ENCODE data around the gene CHD6.

The CHD6 gene

GRCh38 chr20:41355598-41356203, 262.5 kb downstream of the CHD6 start:
- TF ChIP-seq Cebpa-rat (IDR thresholded peaks at IDR 0.05), result no peak
- Histone ChIP-seq H3K4me2 (no peak overlapping the region), H3K4me3 (no peak overlapping the region), H3K27me3 (no peaks in the 10 kb centered on the region), H3K36me3 (no peaks in the 10 kb centered on the region), H3K9ac (no peak overlapping the region), H3K27ac (no peak overlapping the region), H3K9me3 (replicated peaks in 1 of 11) (no peaks in the 10 kb centered on the region), H3K4me1 (peaks cover 0 to 4% (median 0%) of the 10 kb centered on the region in 10 experiments; a peak in 1 of 20 replicates), H4K20me1 (peaks cover 0 to 5% (median 0%) of the 10 kb centered on the region in 11 experiments; a peak in 4 of 22 replicates)

GRCh38 chr20:41355192-41355591, 263.0 kb downstream of the CHD6 start:
- H3K9me3 ChIP-seq (replicated peaks in 1 of 11), result no peaks in the 10 kb centered on the region
- H3K27me3 ChIP-seq, result no peaks in the 10 kb centered on the region
- H3K36me3 ChIP-seq, result no peaks in the 10 kb centered on the region
- no peak for TF ChIP-seq Cebpa-rat (IDR thresholded peaks at IDR 0.05)
- peaks cover 0 to 5% (median 0%) of the 10 kb centered on the region in 11 experiments; a peak in 3 of 22 replicates for H4K20me1 ChIP-seq
- H3K4me2 ChIP-seq, result no peak overlapping the region
- no peak overlapping the region for H3K27ac ChIP-seq
- H3K4me1 ChIP-seq, result peaks cover 0 to 4% (median 0%) of the 10 kb centered on the region in 10 experiments; a peak in 1 of 20 replicates
- H3K4me3 ChIP-seq, result no peak overlapping the region
- H3K9ac ChIP-seq, result no peak overlapping the region

GRCh38 chr20:41353530-41353929, 264.6 kb downstream of the CHD6 start:
- H3K36me3 ChIP-seq, result no peaks in the 10 kb centered on the region
- TF ChIP-seq Cebpa-rat (IDR thresholded peaks at IDR 0.05), result no peak

GRCh38 chr20:41352666-41353065, 265.5 kb downstream of the CHD6 start:
- Histone ChIP-seq H4K20me1 (no peaks in the 10 kb centered on the region; a peak in 1 of 22 replicates), H3K27me3 (no peaks in the 10 kb centered on the region), H3K36me3 (no peaks in the 10 kb centered on the region), H3K4me1 (peaks cover 0 to 7% (median under 1%) of the 10 kb centered on the region in 10 experiments; a peak in 4 of 20 replicates), H3K27ac (no peak overlapping the region), H3K4me3 (no peak overlapping the region), H3K4me2 (no peak overlapping the region), H3K9me3 (replicated peaks in 1 of 11) (no peaks in the 10 kb centered on the region), H3K9ac (no peak overlapping the region)
- no peak for TF ChIP-seq Cebpa-rat (IDR thresholded peaks at IDR 0.05)

More at GRCh38 chr20:41353530-41353929, 264.6 kb downstream of the CHD6 start:
- no peaks in the 10 kb centered on the region for H3K27me3 ChIP-seq
- H3K4me2 ChIP-seq, result no peak overlapping the region
- no peak overlapping the region for H3K9ac ChIP-seq
- no peaks in the 10 kb centered on the region for H3K9me3 ChIP-seq (replicated peaks in 1 of 11)
- H3K27ac ChIP-seq, result no peak overlapping the region
- H3K4me1 ChIP-seq, result peaks cover 0 to 4% (median 0%) of the 10 kb centered on the region in 10 experiments; a peak in 3 of 20 replicates
- H4K20me1 ChIP-seq, result no peaks in the 10 kb centered on the region; a peak in 1 of 22 replicates
- H3K4me3 ChIP-seq, result no peak overlapping the region

- no peak for TF ChIP-seq Cebpa-rat (IDR thresholded peaks at IDR 0.05)
- no peaks in the 10 kb centered on the region; a peak in 1 of 22 replicates for H4K20me1 ChIP-seq
Observed at GRCh38 chr20:41352106-41352505, 266.1 kb downstream of the CHD6 start.

More at GRCh38 chr20:41352106-41352505, 266.1 kb downstream of the CHD6 start:
- Histone ChIP-seq H3K9ac (no peak overlapping the region), H3K27me3 (no peaks in the 10 kb centered on the region), H3K9me3 (replicated peaks in 1 of 11) (no peaks in the 10 kb centered on the region), H3K27ac (no peak overlapping the region), H3K4me2 (no peak overlapping the region), H3K36me3 (no peaks in the 10 kb centered on the region), H3K4me1 (peaks cover 0 to 12% (median 6%) of the 10 kb centered on the region in 10 experiments; a peak in 5 of 20 replicates), H3K4me3 (no peak overlapping the region)
